Calu3 (cell line): ENCODE measurements around the gene VMP1. TPM values are rescaled to one million over a fixed set of nuclear protein-coding genes. Genes with fewer than 3 reads are reported as not detected.

Experiments used
- BruUV-seq: library from RNA; stranded (reverse); fragments of 400-500 nt; replicated peaks from 2 replicates; lab custom pipeline; 2021; lab: Mats Ljungman, UMichigan
- CTCF ChIA-PET: fragments of 300-600 bp; sonication (Branson Sonifier 250); formaldehyde crosslinking; loops from one replicate; lab custom pipeline; 2022; ENCODE audit warnings: antibody characterized with exemption; lab: Charles Lee
- DNase-seq: peaks from one replicate; pipeline ENCODE4 v3.0.0; 2022
- H3K27ac Mint-ChIP-seq: one replicate; pipeline ENCODE4 v1.8.0; 2022; ENCODE audit warnings: mixed read lengths; ENCODE audit not compliant: unreplicated experiment
- H3K27me3 Mint-ChIP-seq: one replicate; pipeline ENCODE4 v1.8.0; 2022; ENCODE audit warnings: mixed read lengths; ENCODE audit not compliant: unreplicated experiment
- H3K36me3 Mint-ChIP-seq: one replicate; pipeline ENCODE4 v1.8.0; 2022; ENCODE audit warnings: mild to moderate bottlenecking, moderate library complexity, mixed read lengths; ENCODE audit not compliant: insufficient read depth, unreplicated experiment
- H3K4me1 Mint-ChIP-seq: one replicate; pipeline ENCODE4 v1.8.0; 2022; ENCODE audit warnings: mild to moderate bottlenecking, low read depth, mixed read lengths; ENCODE audit not compliant: unreplicated experiment
- H3K4me3 Mint-ChIP-seq: one replicate; pipeline ENCODE4 v1.8.0; 2022; ENCODE audit warnings: mild to moderate bottlenecking, low read depth, moderate library complexity, mixed read lengths; ENCODE audit not compliant: unreplicated experiment
- H3K9me3 Mint-ChIP-seq: one replicate; pipeline ENCODE4 v1.8.0; 2022; ENCODE audit warnings: low read depth, mixed read lengths; ENCODE audit not compliant: unreplicated experiment
- intact Hi-C: fragments of 100-400 bp; cut with micrococcal nuclease; formaldehyde crosslinking; loops from one replicate; pipeline ENCODE4 v1.10.0; 2022; ENCODE audit not compliant: unreplicated experiment
- total RNA-seq: library from RNA; stranded (reverse); gene quantifications from 2 replicates; pipeline ENCODE4 v1.2.3, GENCODE V29; 2022
- TF ChIP-seq, protein P1 (sequence below): fragments of 200-600 bp; IDR thresholded peaks from one replicate; pipeline ENCODE4 v1.8.0; 2022; ENCODE audit warnings: antibody characterized with exemption; ENCODE audit not compliant: unreplicated experiment

The VMP1 gene
- total RNA-seq, 1 experiment from 2014 or later = 315 TPM

DNA sequence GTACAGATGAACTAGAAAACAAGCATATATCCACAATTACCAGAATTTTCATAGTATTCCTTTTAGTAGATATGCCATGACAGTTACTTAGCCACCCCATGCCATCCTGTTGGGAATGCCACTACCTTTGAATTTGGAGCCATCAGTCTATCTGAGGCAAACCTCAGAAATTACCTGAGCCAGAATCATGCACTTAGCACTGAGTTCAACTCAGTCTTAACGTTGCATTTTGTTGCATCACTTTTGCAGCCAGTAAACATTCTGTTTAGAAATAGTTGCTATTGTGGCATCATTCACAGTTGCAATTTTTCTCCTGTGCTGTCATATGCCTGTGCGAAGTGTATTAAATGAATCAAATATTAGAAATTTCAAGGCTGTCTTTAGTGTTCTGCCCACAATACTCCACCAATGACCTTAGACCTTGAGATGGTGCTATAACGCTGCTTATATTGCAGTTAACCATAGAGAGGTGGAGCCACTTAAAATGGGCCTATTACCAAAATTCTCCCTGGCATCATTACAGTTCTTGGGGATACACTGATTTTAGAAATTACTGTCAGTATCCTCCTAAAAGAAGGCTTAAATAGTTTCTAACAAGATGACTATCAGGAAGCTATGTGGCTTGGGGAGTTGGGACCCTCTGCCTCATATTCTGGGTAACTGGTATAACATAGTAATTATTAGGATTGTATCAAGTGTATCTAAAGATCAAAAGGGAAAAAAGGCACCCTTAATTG, 11.3 kb upstream of the VMP1 start:
- peaks cover 79% of the 10 kb centered on the region for H3K36me3 Mint-ChIP-seq
- intact Hi-C loops = loop anchor here (10.0 kb wide), 1 partner anchor 51 kb away; no protein-coding TSS in a partner anchor
- H3K4me1 Mint-ChIP-seq = peaks cover 11% of the 10 kb centered on the region
- CTCF ChIA-PET = no interaction called here
- H3K4me3 Mint-ChIP-seq = no peak overlapping the region
- peak overlapping the region; percentile 66 for H3K27ac Mint-ChIP-seq
- TF ChIP-seq, protein P1, sequence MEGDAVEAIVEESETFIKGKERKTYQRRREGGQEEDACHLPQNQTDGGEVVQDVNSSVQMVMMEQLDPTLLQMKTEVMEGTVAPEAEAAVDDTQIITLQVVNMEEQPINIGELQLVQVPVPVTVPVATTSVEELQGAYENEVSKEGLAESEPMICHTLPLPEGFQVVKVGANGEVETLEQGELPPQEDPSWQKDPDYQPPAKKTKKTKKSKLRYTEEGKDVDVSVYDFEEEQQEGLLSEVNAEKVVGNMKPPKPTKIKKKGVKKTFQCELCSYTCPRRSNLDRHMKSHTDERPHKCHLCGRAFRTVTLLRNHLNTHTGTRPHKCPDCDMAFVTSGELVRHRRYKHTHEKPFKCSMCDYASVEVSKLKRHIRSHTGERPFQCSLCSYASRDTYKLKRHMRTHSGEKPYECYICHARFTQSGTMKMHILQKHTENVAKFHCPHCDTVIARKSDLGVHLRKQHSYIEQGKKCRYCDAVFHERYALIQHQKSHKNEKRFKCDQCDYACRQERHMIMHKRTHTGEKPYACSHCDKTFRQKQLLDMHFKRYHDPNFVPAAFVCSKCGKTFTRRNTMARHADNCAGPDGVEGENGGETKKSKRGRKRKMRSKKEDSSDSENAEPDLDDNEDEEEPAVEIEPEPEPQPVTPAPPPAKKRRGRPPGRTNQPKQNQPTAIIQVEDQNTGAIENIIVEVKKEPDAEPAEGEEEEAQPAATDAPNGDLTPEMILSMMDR = no peak
- no TSS peak for BruUV-seq
- H3K27me3 Mint-ChIP-seq = no peaks in the 10 kb centered on the region
- H3K9me3 Mint-ChIP-seq = no peaks in the 10 kb centered on the region
- no peak for DNase-seq

DNA sequence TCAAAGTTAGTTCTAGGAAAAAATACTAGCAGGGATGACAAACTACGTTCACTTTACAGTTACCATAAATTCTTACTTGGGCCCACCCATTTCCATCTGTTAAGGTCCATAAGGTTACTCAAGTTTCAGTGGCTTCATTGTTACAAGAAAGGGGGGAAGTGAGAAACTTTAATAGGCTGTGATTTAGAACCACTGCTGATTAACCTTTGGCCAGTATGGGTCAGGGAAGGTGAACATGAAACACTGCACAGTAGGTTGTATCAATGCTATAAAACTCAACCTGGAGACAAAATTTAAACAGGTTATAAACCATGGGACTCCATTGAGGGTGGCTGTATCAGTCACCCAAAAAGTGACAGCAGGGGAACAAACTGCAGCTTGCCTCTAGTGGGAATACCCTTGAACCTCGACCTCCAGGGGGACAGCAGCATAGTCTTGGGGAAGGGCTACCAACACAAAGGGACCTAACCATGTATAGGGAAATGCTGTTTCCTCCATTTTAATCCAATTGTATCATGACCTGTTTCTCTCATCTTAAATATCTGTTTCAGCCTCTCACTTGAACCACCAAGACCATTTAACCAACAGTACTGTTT, 10.7 kb upstream of the VMP1 start:
- Mint-ChIP-seq H3K4me3 (no peak overlapping the region), H3K36me3 (peaks cover 74% of the 10 kb centered on the region), H3K9me3 (no peaks in the 10 kb centered on the region), H3K27ac (peak overlapping the region; percentile 66), H3K27me3 (no peaks in the 10 kb centered on the region), H3K4me1 (peaks cover 14% of the 10 kb centered on the region)
- no peak for DNase-seq
- CTCF ChIA-PET = no interaction called here
- no TSS peak for BruUV-seq
- intact Hi-C loops = loop anchor here (10.0 kb wide), 1 partner anchor 52 kb away; no protein-coding TSS in a partner anchor
- TF ChIP-seq, protein P1 = no peak

DNA sequence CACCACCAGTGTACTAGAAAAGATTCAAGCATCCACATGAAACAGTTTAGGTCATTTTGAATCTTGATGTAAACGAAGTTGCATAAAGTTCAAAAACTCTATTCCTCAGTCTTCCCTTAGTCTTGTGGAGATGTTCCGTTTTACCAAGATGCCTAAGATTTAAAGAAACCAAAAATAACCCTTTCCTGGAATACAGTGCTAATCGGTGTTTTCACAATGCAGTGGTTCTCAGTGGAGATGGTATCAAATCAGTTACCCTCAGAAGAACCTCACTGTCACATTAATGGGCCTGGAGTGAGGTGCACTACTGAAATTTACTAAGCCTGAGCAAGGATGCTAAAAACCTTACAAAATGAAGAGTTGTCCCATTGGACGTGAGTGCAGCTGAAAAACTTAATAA, 9.3 kb upstream of the VMP1 start:
- no peaks in the 10 kb centered on the region for H3K9me3 Mint-ChIP-seq
- no peak overlapping the region for H3K4me3 Mint-ChIP-seq
- H3K27ac Mint-ChIP-seq = peak overlapping the region; percentile 30
- TF ChIP-seq, protein P1 = no peak
- intact Hi-C loops = loop anchor here (10.0 kb wide), 1 partner anchor 53 kb away; no protein-coding TSS in a partner anchor
- H3K27me3 Mint-ChIP-seq = no peaks in the 10 kb centered on the region
- H3K36me3 Mint-ChIP-seq = peaks cover 78% of the 10 kb centered on the region
- peaks cover 14% of the 10 kb centered on the region for H3K4me1 Mint-ChIP-seq
- CTCF ChIA-PET = no interaction called here
- BruUV-seq = no TSS peak
- DNase-seq = no peak

DNA sequence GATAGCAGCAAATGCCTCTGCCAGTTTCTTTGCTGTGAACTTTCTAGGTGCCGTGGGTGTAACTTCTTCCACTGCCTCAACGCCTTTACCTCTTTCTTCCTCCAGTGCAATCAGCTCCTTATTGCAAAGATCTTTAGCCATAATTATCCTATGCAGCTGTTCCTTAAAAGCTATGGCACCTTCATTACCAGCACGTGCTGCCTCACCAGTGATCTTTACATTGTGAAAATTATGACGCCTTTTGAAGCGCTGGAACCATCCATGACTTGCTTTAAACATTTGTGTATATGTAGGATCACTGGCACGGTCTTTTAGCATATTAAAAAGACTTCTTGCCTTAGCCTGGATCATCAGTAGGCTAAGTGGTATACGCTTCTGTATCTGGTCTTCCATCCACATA, 8.2 kb upstream of the VMP1 start:
- DNase-seq = no peak
- intact Hi-C loops = loop anchor here (10.0 kb wide), 1 partner anchor 54 kb away; no protein-coding TSS in a partner anchor
- Mint-ChIP-seq H3K4me3 (no peak overlapping the region), H3K4me1 (peaks cover 18% of the 10 kb centered on the region), H3K36me3 (peaks cover 79% of the 10 kb centered on the region), H3K27ac (no peak overlapping the region), H3K27me3 (no peaks in the 10 kb centered on the region), H3K9me3 (no peaks in the 10 kb centered on the region)
- BruUV-seq = no TSS peak
- TF ChIP-seq, protein P1 = no peak
- CTCF ChIA-PET = no interaction called here
